Psoas muscle (tissue), 8 donors: ENCODE measurements around the gene LTB4R. TPM values are rescaled to one million over a fixed set of nuclear protein-coding genes. Genes with fewer than 3 reads are reported as not detected.

Source experiments
- ATAC-seq, 4 donors: fragments of 200-7000 bp; cut with Tn5 transposase; one replicate each; pipeline ENCODE4 v1.9.1; 2020; ENCODE audit warnings: moderate library complexity in 3 of 4, mild to moderate bottlenecking in 2 of 4
- DNase-seq, 2 donors: peaks; one replicate each; pipeline ENCODE4 v3.0.0-alpha.2; 2020
- H3K27ac ChIP-seq: fragments of 200-600 bp; one replicate; pipeline ENCODE4 v1.8.0; 2022
- H3K27me3 ChIP-seq, 3 donors: fragments of 200-600 bp in 1 of 3; one replicate each; pipeline versions ENCODE4 v1.6.1 to v1.8.0; 2013 to 2022; ENCODE audit warnings: low read length in 2 of 3, mild to moderate bottlenecking in 2 of 3, moderate library complexity in 1 of 3; ENCODE audit not compliant: insufficient read depth in 3 of 3
- H3K36me3 ChIP-seq, 2 donors: fragments of 200-600 bp in 1 of 2; one replicate each; pipeline versions ENCODE4 v1.6.1 to v1.8.0; 2013 to 2022; ENCODE audit warnings: low read depth in 1 of 2, mild to moderate bottlenecking in 1 of 2, moderate library complexity in 1 of 2; ENCODE audit not compliant: insufficient read depth in 1 of 2
- H3K4me1 ChIP-seq: fragments of 200-600 bp; one replicate; pipeline ENCODE4 v1.8.0; 2022
- H3K4me3 ChIP-seq: fragments of 200-600 bp; one replicate; pipeline ENCODE4 v1.8.0; 2022; ENCODE audit warnings: mild to moderate bottlenecking
- H3K9me3 ChIP-seq: fragments of 200-600 bp; one replicate; pipeline ENCODE4 v1.8.0; 2022
- CTCF ChIP-seq: fragments of 200-600 bp; IDR thresholded peaks from one replicate; pipeline ENCODE4 v1.8.0; 2022; ENCODE audit warnings: antibody characterized with exemption
- WGBS, 3 donors: extraction: QIAGEN DNeasy Blood & Tissue Kit; methylation state at CpG; one replicate each; pipeline versions ENCODE4 v1.1.6 to v1.1.7; 2013; 5-methylcytosine and 5-hydroxymethylcytosine counted together
- intact Hi-C, 2 donors: fragments of 100-400 bp; cut with DNase I; formaldehyde crosslinking; loops; one replicate each; pipeline versions ENCODE4 v1.11.0 to v1.14.2; 2022
- polyA plus RNA-seq, 3 donors: library from polyadenylated mRNA; stranded (reverse); fragments of 200-250 nt; gene quantifications; one replicate each; pipeline ENCODE4 v1.2.3, GENCODE V29; 2013
- total RNA-seq, 4 donors: library from RNA; stranded (reverse); fragmentation: NEBNext Ultra II Directional in 2 of 4; extraction: Animal tissue kit (Norgen Biotek cat#: 25700) in 2 of 4; gene quantifications; one replicate each; pipeline versions ENCODE4 v1.2.1 to v1.2.4, GENCODE V29; 2021 to 2023
- donor health status: healthy with polysubstance abuse.
- donor health status: DM: no; HTN: no; CAD: no; lungs with moderate emphysema.
- donor health status: Bipolar disorder and iron deficiency.
- donor health status: healthy.
- donor health status: DM: yes; HTN: yes; CAD: no.
- donor health status: DM: no; HTN: no; CAD: no.
- donor health status: DM: no; HTN: no; CAD: no.
- donor health status: DM: yes; HTN: yes; CAD: no.

The LTB4R gene
- total and polyA plus RNA-seq, 7 donors = 0.35 to 2.1 (median 1.9) TPM

- TF ChIP-seq CTCF = no peak
- H3K27me3 ChIP-seq = peaks cover 0 to 41% (median 9%) of the 10 kb centered on the region in 3 donors
- WGBS, 3 donors = 82 to 92% (median 89%) methylated on average over 3 of the region's 3 CpGs
- H3K4me3 ChIP-seq = no peak overlapping the region
- intact Hi-C loops = no loop called here
- ATAC-seq = no peak
- peaks cover 0 to 13% of the 10 kb centered on the region in 2 donors for H3K36me3 ChIP-seq
- no peaks in the 10 kb centered on the region for H3K9me3 ChIP-seq
- no peak overlapping the region for H3K27ac ChIP-seq
- H3K4me1 ChIP-seq = no peaks in the 10 kb centered on the region
- no peak for DNase-seq
These were observed 6.0 kb downstream of the LTB4R start for GRCh38 chr14:24317141-24317928.

GRCh38 chr14:24321212-24321975, 10.1 kb downstream of the LTB4R start:
- no peak for TF ChIP-seq CTCF
- Histone ChIP-seq H3K36me3 (peaks cover 0 to 13% of the 10 kb centered on the region in 2 donors), H3K4me1 (no peaks in the 10 kb centered on the region), H3K27ac (no peak overlapping the region), H3K4me3 (no peak overlapping the region), H3K27me3 (peaks cover 0 to 31% (median 7%) of the 10 kb centered on the region in 3 donors), H3K9me3 (no peaks in the 10 kb centered on the region)
- ATAC-seq (no peak), DNase-seq (no peak)
- WGBS, 3 donors = 82 to 87% (median 85%) methylated on average over 14 of the region's 14 CpGs
- intact Hi-C loops = no loop called here

GRCh38 chr14:24322672-24323071, 11.4 kb downstream of the LTB4R start:
- Histone ChIP-seq H3K4me1 (no peaks in the 10 kb centered on the region), H3K36me3 (peaks cover 0 to 13% of the 10 kb centered on the region in 2 donors), H3K27ac (no peak overlapping the region), H3K27me3 (peaks cover 0 to 20% (median 7%) of the 10 kb centered on the region in 3 donors), H3K4me3 (no peak overlapping the region), H3K9me3 (no peaks in the 10 kb centered on the region)
- WGBS, 3 donors = 55 to 66% (median 62%) methylated on average over 8 to 10 of the region's 10 CpGs
- intact Hi-C loops = no loop called here
- ATAC-seq (no peak), DNase-seq (peak in 1 of 2 donors; percentile 38)
- no peak for TF ChIP-seq CTCF

GRCh38 chr14:24323341-24323740, 12.0 kb downstream of the LTB4R start:
- no peaks in the 10 kb centered on the region for H3K4me1 ChIP-seq
- no peak for TF ChIP-seq CTCF
- H3K9me3 ChIP-seq = no peaks in the 10 kb centered on the region
- H3K36me3 ChIP-seq = peaks cover 0 to 13% of the 10 kb centered on the region in 2 donors
- H3K27ac ChIP-seq = no peak overlapping the region
- peaks cover 0 to 13% (median 7%) of the 10 kb centered on the region in 3 donors for H3K27me3 ChIP-seq
- no peak overlapping the region for H3K4me3 ChIP-seq
- DNase-seq = no peak
- 44 to 58% (median 47%) methylated on average over 3 of the region's 3 CpGs for WGBS, 3 donors
- ATAC-seq = no peak
- intact Hi-C loops = no loop called here
